OCI-LY7 (cell line): ENCODE measurements around the gene CXCR5. TPM values are rescaled to one million over a fixed set of nuclear protein-coding genes. Genes with fewer than 3 reads are reported as not detected.
A peak's percentile ranks its signal among the peaks of the same experiment; 100 is the strongest.

Experiments
- BruUV-seq: library from RNA; stranded (reverse); fragments of 400-500 nt; replicated peaks from 2 replicates; lab custom pipeline; 2021; lab: Mats Ljungman, UMichigan
- CTCF ChIA-PET: fragments of 300-600 bp; sonication (Branson Sonifier 250); formaldehyde crosslinking; loops from one replicate; lab custom pipeline; 2022; ENCODE audit warnings: antibody characterized with exemption; ENCODE audit not compliant: unreplicated experiment; lab: Charles Lee
- POLR2A ChIA-PET: fragments of 300-600 bp; sonication (Branson Sonifier 250); formaldehyde crosslinking; loops from one replicate; lab custom pipeline; 2022; ENCODE audit warnings: antibody characterized with exemption; lab: Charles Lee
- DNase-seq: peaks from one replicate; pipeline ENCODE4 v3.0.0-alpha.2; 2015; ENCODE audit warnings: low spot score
- H2AFZ ChIP-seq: fragments of 200-600 bp; sonication (generic), shearing (Covaris generic); 2 replicates; pipeline ENCODE4 v1.6.1; 2014; ENCODE audit warnings: mild to moderate bottlenecking, antibody characterized with exemption, low read length, moderate library complexity
- H3K27ac ChIP-seq: fragments of 200-600 bp; sonication (generic); 2 replicates; pipeline ENCODE4 v1.5.1; 2014; ENCODE audit warnings: mixed run types, low read depth, mild to moderate bottlenecking, moderate library complexity, low read length, inconsistent platforms; ENCODE audit not compliant: poor library complexity, severe bottlenecking
- H3K36me3 ChIP-seq: fragments of 200-600 bp; sonication (generic); 2 replicates; pipeline ENCODE4 v1.6.1; 2014; ENCODE audit warnings: mild to moderate bottlenecking, antibody characterized with exemption, low read length, moderate library complexity, mixed read lengths; ENCODE audit not compliant: insufficient read depth
- H3K4me1 ChIP-seq: fragments of 200-600 bp; sonication (generic); 2 replicates; pipeline ENCODE4 v1.5.1; 2014; ENCODE audit warnings: mild to moderate bottlenecking, low read length; ENCODE audit not compliant: insufficient read depth, poor library complexity, severe bottlenecking
- H3K4me2 ChIP-seq: fragments of 200-600 bp; sonication (generic); 2 replicates; pipeline ENCODE4 v1.6.1; 2014; ENCODE audit warnings: mild to moderate bottlenecking, low read length
- H3K4me3 ChIP-seq: fragments of 200-600 bp; sonication (generic); 2 replicates; pipeline ENCODE4 v1.5.1; 2014; ENCODE audit warnings: mild to moderate bottlenecking, low read depth, low read length; ENCODE audit not compliant: poor library complexity, severe bottlenecking
- H3K79me2 ChIP-seq: fragments of 200-600 bp; sonication (generic); 2 replicates; pipeline ENCODE4 v1.6.1; 2016; ENCODE audit warnings: low read depth, mild to moderate bottlenecking, low read length, moderate library complexity, mixed read lengths; ENCODE audit not compliant: insufficient read depth
- H3K9me2 ChIP-seq: fragments of 200-600 bp; sonication (generic); 2 replicates; pipeline ENCODE4 v1.6.1; 2016; ENCODE audit warnings: mild to moderate bottlenecking, low read length, mixed read lengths; ENCODE audit not compliant: insufficient read depth
- H3K9me3 ChIP-seq: fragments of 200-600 bp; sonication (generic); 2 replicates; pipeline ENCODE4 v1.6.1; 2014; ENCODE audit warnings: mild to moderate bottlenecking, mixed run types, low read length, mixed read lengths
- H4K20me1 ChIP-seq: fragments of 200-600 bp; sonication (generic); 2 replicates; pipeline ENCODE4 v1.6.1; 2014; ENCODE audit warnings: mild to moderate bottlenecking, antibody characterized with exemption, low read length, moderate library complexity, mixed read lengths; ENCODE audit not compliant: insufficient read depth
- CTCF ChIP-seq: fragments of 200-600 bp; sonication (generic); conservative IDR thresholded peaks from 2 replicates; pipeline ENCODE4 v1.5.1; 2014; ENCODE audit warnings: mild to moderate bottlenecking, antibody characterized with exemption, low read length, moderate library complexity, mixed read lengths
- EZH2phosphoT487 ChIP-seq: fragments of 200-600 bp; sonication (generic); IDR thresholded peaks from 2 replicates; pipeline ENCODE4 v1.6.1; 2018; ENCODE audit warnings: low read depth, borderline replicate concordance, mild to moderate bottlenecking, mixed run types, antibody characterized with exemption, low read length, moderate library complexity, mixed read lengths
- intact Hi-C: fragments of 100-400 bp; cut with micrococcal nuclease; formaldehyde crosslinking; loops from one replicate; pipeline ENCODE4 v1.10.0; 2022; ENCODE audit not compliant: unreplicated experiment
- total RNA-seq, 2 experiments: library from RNA; depleted of rRNA in 1 of 2; stranded (reverse); fragments of >200 nt in 1 of 2; shearing (Covaris generic) in 1 of 2; gene quantifications; 2 replicates each; pipeline ENCODE4 v1.2.3, GENCODE V29; 2014 to 2022

Gene CXCR5
- total RNA-seq, 2 experiments from 2014 or later: 3.3 to 7.3 TPM

GRCh38 chr11:118895093-118896039 is 11.7 kb downstream of the CXCR5 start:
- no peaks in the 10 kb centered on the region for H3K79me2 ChIP-seq
- peaks cover 5% of the 10 kb centered on the region; the same call in 1 of the 2 replicates for H3K36me3 ChIP-seq
- CTCF ChIA-PET: interaction anchor here (0.5 to 2.2 kb wide), 8 partner anchors 12 to 205 kb away, joined by 3 to 8 read pairs (median 5); partner anchors contain the start of genes CXCR5 and DDX6
- peaks cover 83% of the 10 kb centered on the region for H3K4me1 ChIP-seq
- DNase-seq: peak; percentile 90
- peak overlapping the region; percentile 91 for H3K27ac ChIP-seq
- H3K9me3 ChIP-seq: no peaks in the 10 kb centered on the region
- H3K4me3 ChIP-seq: peak overlapping the region; percentile 57
- peak overlapping the region; percentile 96 for H3K4me2 ChIP-seq
- intact Hi-C loops: loop anchor here (1.0 kb wide), 2 partner anchors 25 to 103 kb away; no protein-coding TSS in a partner anchor
- TF ChIP-seq EZH2phosphoT487 (no peak), CTCF (peak; percentile 45)
- TSS peak; percentile 77 for BruUV-seq
- no peak overlapping the region; the same call in 1 of the 2 replicates for H2AFZ ChIP-seq
- POLR2A ChIA-PET: interaction anchor here (0.9 to 5.5 kb wide), 12 partner anchors 11 to 105 kb away, joined by 3 to 81 read pairs (median 9); partner anchors contain the start of genes CXCR5 and DDX6
- H3K9me2 ChIP-seq: no peaks in the 10 kb centered on the region
- H4K20me1 ChIP-seq: no peaks in the 10 kb centered on the region

- H4K20me1 ChIP-seq: no peaks in the 10 kb centered on the region
- peak; percentile 54 for DNase-seq
- no peaks in the 10 kb centered on the region for H3K9me3 ChIP-seq
- ChIA-PET CTCF (interaction anchor here (1.0 to 1.7 kb wide), 3 partner anchors 20 to 106 kb away, joined by 3 to 7 read pairs (median 4); partner anchors contain the start of gene DDX6), POLR2A (interaction anchor here (0.5 to 5.5 kb wide), 7 partner anchors 17 to 106 kb away, joined by 3 to 81 read pairs (median 14); partner anchors contain the start of gene DDX6)
- intact Hi-C loops: no loop called here
- peak overlapping the region; percentile 47 for H3K4me3 ChIP-seq
- no peaks in the 10 kb centered on the region for H3K9me2 ChIP-seq
- TF ChIP-seq CTCF (0 out of 2 replicates have a peak, but pooled peaks have one; percentile 18), EZH2phosphoT487 (no peak)
- BruUV-seq: no TSS peak
- H3K4me2 ChIP-seq: peak overlapping the region; percentile 96
- peak overlapping the region; percentile 91 for H3K27ac ChIP-seq
- H3K36me3 ChIP-seq: peaks cover 14% of the 10 kb centered on the region; the same call in 1 of the 2 replicates
- no peak overlapping the region; the same call in 1 of the 2 replicates for H2AFZ ChIP-seq
- H3K79me2 ChIP-seq: no peaks in the 10 kb centered on the region
- peaks cover 72% of the 10 kb centered on the region for H3K4me1 ChIP-seq
Measured at GRCh38 chr11:118896472-118896913, 12.8 kb downstream of the CXCR5 start.
